GM18519 (cell line): Measurements from ENCODE around the gene ASB16.

Experiments used
- ATAC-seq: cut with Tn5 transposase; IDR thresholded peaks from one replicate; pipeline ENCODE4 v1.9.1; 2021; ENCODE audit warnings: mild to moderate bottlenecking, moderate library complexity; ENCODE audit not compliant: unreplicated experiment, low FRiP score

The ASB16 gene

DNA sequence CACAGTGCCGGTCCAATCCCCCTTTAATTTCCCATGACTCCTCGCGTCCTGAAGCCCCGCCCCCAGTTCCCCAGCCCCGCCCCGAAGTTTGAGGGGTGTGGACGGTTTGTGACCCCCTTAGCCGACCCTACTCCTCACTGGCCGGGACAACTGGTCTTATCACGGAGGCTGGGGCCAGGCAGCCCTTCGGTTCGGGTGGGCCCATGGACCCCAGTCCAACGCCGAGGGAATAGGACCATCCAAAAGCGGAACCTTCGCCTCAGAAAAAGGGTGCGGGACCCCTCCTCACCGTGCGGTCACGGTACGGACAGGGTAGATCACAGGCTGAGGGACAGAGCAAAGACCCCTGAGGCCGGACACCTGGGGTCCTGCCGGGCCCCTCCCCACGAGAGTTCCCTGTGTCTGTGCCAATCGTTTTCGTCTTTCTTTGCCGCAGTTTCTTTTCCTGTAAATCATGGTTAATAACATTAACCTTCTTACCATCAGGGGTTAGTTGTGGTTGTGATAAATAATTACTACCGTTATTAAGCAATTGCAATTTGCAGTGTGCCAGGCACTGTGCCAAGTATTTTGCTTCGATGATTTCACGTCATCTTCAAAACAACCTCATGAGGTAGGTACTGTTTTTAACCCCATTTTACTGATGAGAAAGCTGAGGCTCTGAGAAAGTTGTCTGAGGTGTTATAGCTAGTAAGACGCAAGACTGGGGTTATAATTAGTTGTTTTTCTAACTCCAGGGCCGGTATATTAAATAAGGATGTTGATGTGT, 16.8 kb downstream of the ASB16 start:
- ATAC-seq, result no peak

DNA sequence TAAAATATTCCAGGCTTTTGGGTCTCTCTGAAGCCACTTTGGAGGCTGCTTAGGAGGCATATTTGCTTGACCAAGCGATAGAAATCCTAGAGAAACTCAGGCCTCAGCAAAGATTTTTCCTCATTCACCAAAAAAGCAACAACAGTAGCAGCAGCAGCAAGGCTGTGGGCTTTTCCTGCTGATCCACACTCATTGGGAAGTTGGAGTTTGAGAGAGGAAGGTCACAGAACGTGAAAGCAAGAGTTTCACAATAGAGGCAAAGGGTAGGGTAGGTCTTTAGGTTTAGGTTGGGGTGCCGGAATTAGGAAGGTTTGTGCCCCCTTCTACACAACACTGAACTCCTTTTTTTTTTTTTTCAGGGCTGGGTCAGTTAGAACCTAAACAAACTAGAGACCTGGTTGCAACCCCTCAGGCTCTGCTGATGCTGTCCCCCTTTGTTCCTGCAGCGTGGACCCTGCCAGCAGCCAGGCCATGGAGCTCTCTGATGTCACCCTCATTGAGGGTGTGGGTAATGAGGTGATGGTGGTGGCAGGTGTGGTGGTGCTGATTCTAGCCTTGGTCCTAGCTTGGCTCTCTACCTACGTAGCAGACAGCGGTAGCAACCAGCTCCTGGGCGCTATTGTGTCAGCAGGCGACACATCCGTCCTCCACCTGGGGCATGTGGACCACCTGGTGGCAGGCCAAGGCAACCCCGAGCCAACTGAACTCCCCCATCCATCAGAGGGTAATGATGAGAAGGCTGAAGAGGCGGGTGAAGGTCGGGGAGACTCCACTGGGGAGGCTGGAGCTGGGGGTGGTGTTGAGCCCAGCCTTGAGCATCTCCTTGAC, 18.3 kb downstream of the ASB16 start:
- ATAC-seq, result no peak

DNA sequence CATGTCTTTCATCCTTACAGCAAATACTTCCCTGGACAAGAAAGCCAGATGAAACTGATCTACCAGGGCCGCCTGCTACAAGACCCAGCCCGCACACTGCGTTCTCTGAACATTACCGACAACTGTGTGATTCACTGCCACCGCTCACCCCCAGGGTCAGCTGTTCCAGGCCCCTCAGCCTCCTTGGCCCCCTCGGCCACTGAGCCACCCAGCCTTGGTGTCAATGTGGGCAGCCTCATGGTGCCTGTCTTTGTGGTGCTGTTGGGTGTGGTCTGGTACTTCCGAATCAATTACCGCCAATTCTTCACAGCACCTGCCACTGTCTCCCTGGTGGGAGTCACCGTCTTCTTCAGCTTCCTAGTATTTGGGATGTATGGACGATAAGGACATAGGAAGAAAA, 20.0 kb downstream of the ASB16 start:
- no peak for ATAC-seq

DNA sequence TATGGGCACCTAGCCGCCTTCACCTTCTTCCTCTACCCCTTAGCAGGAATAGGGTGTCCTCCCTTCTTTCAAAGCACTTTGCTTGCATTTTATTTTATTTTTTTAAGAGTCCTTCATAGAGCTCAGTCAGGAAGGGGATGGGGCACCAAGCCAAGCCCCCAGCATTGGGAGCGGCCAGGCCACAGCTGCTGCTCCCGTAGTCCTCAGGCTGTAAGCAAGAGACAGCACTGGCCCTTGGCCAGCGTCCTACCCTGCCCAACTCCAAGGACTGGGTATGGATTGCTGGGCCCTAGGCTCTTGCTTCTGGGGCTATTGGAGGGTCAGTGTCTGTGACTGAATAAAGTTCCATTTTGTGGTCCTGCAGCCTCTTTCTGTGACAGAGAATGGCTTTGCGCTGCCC, 20.9 kb downstream of the ASB16 start:
- ATAC-seq, result no peak

DNA sequence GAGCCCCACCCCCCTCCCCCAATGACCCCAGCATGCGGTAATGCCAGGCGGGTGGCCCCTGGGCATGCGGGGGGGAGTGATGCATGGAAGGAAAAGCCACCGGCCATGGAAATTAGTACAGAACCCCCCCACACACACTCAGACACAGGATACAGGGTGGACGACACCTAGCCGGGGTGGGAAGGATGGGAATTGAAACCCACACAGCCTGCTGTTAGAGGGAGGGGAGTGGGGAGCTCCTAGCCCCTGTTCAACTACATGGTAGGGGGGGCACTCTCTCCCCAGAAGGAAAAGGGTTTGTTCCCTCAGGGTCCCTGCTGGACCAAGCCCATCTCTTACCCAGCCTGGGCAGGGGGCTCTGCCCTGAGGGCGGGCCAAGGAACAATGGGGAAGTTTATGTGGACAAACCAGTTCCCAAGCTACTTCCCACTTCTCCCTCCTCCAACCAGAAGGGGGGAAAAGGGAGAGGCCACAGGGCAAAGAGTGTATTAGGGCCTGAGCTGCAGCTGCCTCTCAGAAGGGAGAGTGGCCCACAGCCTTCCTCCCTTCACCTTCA, 21.5 kb downstream of the ASB16 start:
- ATAC-seq, result no peak

DNA sequence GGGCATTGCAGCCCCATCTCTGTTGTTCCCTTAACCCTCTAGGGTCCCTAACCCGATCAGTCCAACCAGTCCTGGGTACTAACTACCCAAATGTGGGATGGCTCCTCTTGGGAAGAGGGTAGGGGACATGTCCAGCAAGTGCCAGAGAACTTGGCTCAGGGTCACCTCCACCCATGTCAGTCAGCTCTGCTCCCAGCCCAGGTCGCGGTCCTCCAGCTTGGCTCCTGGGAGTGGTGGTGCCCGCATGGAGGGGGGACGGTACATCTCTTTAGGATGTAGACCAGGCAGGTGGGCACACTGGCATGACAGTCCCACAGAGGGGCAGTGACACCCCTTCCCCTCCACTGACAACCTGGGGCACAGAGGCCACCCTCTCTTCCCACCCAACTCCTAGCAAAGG, 22.2 kb downstream of the ASB16 start:
- ATAC-seq, result no peak

DNA sequence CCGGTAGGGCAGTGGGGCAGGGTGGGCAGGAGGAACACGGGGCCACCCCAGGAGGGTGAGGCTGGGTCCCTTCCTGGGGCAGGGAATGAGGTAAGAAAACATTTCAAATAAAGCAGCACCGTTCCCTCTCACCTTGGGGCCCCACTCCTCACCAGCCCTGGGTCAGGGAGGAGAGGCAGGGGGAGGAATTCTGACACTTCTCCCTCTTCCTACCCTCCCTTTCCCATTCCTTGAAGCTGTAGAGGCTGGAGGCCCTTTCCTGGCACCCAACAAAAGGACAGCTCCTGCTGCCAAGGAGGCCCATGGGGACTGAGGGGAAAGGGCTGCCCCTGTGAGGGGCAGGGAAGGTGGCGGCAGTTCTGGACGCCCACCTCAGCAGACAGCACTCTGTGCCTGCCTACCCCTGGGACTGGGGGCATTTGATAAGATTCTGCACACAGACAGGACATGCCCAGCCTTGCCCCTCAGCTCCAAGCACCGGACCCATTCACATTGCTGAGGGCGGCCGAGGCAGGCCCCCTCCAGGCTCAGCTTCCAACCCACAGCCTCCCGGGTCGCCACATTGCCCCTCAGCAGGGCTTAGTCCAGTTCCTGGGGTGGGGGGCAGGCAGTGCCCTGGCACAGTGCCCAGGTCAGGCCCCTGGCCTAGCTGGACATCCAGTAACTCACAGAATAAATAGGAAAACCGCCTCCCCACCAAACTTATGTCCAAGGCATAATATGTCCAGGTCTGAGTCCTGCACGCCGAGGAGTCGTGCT, 23.0 kb downstream of the ASB16 start:
- no peak for ATAC-seq

DNA sequence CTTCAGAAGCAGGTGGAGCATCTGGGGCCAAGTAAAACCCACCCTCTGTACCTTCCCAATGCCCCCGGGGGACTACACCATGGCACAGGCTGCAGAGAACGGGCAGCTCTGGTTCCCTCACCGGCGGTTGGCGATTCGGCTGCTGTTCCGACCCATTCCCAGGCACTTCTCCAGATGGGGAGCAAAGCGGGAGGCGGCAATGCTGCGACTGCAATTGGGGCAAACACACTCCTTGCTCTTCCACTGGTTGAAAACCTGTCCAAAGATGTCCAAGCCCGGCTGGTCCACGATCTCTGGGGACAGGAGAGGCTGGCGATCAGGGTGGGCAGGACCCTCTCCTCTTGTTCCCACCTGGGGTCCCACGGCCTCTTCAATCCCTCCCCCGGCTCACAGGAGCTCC, 26.6 kb downstream of the ASB16 start:
- no peak for ATAC-seq

DNA sequence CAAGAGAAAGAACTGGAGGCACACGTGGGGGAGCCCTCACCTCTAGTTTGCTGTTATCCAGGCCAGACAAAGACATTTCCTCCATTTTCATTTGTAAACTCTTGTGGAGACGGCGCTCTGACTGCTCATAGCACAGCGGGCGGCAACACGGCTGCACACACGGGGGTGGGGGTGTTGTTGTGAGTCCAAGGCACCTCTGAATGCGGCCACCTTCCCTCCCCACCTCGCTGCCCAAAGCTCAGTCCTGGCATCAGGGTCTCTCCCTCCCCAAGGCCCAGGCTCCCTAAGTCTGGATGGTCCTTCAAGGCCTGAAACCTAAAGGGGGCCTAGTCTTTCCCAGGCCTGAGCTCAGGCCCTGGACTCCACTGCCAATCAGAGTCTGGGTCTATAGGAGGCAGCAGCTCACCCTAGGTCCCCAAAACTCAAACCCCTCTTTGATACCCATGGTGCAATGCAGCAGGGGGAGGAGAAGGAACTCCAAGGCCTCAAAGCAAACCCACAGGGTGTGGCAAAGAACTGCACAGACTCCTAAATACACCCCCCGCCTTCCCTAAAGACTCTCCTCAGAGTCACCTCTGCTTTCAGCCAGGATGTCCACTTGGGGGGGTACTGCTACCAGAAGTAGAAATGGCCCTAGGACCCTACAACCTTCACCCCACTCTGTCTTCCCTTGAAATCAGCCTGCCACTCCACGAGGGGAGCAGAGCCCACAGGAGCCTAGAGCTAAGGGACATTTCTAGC, 27.6 kb downstream of the ASB16 start:
- ATAC-seq, result no peak

DNA sequence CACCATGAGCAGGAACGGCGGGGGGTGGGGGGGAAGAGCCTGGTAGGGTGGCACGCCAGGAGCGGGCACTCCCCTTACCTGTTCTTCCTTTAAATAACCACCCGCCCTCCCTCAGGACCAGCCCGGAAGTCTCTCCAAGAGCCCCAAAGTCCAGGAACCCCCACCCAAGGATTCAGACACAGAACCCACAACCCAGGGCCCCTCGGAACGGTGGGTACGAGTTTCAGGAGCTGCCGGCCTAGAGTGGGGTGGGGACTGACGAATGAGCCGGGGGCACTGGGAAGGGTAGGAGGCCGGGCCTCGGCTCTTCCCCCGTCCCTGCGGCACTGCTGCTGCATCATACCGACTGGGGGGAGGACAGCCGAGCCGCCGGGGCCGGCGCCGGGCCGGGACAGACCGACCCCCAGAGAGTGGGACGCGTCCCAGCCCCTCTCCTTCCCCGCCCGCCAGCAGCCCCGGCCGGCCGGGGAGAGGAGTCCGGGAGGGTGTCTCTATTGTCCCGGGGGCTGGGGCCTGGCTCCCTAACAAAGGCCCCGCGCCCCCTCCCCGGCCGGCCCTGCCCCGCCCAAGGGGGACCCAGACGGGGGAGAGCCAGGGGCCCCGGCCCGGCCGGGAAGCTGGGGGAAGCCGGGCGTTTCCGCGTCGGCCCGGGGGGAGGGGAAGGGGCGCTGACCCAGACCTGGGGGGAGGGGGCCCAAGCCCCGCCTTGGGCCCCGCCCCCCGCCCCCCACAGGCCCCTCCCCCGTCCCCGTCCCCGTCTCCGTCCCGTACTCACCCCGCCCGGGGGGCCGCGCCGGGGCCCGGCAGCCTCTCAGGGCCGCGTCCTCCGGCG, 28.4 kb downstream of the ASB16 start:
- ATAC-seq, result peak; percentile 7

DNA sequence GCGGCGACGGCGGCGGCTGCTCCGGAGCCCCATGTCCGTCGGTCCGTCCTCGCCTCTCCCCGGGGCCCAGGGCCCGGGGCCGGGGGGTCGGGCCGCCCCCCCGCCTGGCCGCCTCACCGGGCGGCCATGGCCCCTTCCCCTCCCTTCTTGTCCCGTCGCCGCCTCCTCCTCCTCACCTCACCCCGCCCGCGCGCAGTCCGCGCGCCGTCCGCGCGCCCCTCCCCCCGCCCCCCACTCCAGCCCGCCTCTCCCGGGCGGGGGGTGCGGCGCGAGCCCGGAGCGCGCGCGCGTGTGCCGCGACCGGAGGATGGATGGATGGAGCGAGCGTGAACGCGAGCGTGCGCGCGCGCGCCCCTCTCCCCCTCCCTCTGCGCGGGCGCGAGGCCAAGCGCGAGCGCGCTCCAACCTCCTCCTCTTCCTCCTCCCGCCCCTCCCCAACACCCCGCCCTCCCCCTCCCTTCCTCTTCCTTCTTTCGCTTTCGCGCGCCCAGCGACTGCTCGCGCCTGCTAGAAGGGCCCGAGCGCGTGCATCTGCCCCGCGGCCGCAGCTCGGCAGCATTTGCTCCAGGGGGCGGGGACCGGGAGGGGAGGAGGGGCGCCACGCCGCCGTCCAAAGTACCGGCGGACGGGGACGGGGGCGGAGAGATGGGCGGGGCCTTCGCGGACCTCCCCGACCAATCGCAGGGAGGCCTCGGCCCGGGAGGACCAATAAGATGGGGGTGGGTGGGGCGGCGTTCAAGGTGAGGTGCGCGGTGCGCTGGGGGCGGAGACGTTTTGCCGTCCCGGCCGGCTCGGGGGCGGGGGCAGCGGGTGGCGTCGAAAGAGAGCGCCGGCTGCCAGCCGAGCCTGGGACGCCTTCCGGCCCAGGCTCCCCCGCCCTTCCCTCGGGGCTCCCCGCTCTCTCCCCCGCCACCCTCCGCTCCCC, 29.3 kb downstream of the ASB16 start, which contains the start of gene ATXN7L3:
Gene ATXN7L3 (minus strand): TSS at position 332 of the 925 bp plus-strand sequence. CDS start 1,814 bp downstream, outside the sequence.
- ATAC-seq, result peak; percentile 39

DNA sequence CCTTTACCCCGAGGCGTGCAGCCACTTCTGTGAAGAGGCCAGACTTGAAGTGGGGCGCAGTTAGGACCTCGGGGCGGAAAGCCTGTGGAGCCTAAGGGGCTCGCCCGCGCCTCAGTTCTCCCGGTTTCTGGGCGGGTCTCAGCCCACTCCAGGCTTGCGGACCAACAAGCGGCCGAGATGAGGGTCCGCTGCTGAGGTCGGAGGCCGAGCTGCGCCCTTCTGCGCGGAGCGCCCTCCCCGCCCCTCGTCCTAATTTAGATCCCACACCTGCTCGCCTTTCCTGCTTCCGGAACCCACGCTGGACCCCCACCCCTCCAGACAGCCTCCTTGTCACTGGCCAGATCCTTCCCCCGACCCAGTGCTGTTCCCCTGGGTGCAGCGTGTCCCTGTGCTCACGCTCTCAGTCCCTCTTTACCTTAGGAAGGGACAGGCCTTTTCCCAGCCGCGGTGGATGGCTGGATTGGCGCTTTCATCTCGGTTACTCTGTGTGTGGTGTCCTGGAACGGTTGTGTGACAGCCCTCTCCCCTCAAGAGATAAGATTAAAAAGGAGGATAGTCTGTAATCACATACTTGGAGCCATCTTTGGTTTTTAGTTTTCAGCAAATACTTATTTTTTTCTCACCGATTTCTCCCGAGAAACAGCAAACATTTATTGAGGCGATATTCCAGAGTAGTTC, 30.1 kb downstream of the ASB16 start:
- ATAC-seq, result no peak

DNA sequence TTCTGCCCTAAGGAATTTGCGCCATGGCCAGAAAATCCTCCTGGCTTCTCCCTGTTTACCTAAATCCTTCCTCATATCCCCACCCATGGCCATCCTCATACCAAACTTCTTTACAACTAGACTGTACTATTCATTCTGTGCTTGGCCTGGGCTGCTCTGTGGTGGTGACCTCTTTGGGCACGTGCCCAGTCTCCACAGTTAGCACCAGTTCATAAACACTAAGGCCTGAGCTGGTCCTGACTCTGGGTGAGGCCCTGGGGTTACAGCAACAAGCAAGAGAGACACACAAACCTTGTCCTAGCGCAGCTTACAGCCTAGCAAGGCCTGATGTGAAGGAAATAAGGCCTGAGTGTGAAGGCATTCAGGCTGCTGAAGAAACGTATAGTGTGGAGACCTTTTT, 32.3 kb downstream of the ASB16 start:
- ATAC-seq, result no peak

DNA sequence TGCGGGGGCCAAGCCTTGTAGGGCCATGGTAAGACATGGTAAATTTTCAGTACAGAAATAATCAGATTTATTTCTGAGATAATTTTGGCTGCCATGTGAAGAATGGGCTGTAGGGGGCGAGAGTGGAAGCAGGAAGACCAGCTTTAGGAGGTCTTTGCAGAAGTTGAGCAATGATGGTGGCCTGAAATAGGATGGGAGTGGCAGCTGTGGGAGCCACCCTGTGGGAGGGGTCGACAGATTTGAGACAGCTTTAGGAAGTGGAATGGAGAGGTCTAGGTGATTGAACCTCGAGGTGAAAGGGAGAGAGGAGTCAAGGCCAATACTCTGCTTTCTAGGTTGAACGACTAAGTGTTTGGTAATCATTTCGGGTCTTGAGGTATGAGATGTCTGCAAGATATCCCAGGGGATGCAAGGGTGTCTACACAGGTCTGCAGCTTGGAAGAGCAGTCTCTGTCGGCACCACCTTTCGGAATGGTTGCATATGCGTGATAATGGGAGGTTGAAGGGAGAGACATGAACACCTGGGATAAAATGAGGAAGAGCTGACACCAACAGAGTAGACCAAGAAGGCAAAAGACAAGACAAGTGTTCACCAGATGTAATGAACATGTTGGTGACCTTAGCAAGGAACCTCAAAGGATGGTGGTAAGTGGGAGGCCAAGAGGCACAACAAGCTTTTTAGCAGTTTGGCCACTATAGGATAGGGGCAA, 33.4 kb downstream of the ASB16 start:
- no peak for ATAC-seq

DNA sequence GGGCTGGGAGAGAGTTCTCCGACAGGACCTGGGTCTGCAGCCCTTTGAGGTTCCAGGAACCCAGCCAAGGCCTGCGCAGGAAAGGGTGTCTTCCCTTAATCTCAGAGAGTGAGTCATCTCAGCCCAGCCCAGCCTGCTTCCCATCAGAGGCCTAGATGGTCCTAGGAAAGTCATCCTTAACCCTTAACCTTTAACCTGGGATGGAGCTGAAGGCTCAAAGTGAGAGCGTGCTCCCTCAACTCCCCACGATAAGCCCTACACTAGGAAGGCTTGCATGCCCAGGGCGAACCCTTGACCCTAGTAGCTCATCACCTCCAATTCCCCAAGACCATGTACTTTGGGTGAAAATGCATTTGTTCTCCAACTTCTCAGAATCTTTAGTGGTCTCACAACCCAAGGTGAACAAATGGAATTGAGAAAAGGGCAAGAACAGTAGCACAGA, 34.0 kb downstream of the ASB16 start:
- no peak for ATAC-seq

DNA sequence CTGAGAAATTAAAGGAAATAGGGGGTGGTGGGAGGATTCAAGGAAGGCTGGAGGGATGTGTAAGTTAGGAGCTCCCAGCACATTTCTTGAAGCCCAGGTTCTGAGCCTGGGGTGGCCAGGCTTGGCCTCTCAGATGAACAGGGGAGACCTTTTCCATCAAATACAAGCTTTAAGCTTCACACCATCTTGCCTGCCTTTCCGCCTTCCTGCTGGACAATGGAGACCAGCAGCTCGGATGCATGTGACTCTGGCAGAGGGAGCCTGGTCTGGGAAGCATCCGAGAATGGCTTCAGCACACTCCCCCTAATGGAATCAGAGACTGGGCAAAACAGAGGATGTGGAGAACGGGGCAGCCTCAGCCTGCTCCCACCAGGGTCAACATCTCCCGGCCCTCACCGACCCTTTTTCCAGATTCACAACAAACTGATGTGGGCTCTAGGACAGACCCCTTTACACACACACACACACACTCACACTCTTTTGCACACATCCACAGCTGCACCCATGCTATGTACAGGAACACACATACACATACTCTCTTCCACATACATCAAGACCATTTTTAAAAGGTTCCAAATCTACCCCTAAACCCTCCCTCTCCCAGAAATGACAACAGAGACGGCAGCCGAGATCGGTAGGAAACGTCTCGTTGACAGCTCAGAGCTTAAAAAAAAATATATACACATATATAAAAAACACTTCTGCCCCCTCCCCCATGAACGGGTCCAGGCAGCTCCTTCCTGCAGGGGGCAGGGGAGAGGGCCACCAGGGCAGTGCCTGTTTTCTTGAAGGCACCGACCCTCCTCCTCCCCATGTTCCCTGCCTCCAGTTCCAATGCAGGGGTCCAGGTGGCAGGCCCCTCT, 35.7 kb downstream of the ASB16 start:
- ATAC-seq, result no peak
